Neural crest cell (in vitro differentiated cells): ENCODE measurements around the gene MACIR. TPM values are rescaled to one million over a fixed set of nuclear protein-coding genes. Genes with fewer than 3 reads are reported as not detected.
A peak's percentile ranks its signal among the peaks of the same experiment; 100 is the strongest.

Source experiments
- DNase-seq: peaks from one replicate; pipeline ENCODE4 v3.0.0; 2021; ENCODE audit warnings: low read depth, mixed read lengths, low spot score
- H3K27ac Mint-ChIP-seq: one replicate; pipeline ENCODE4 v1.8.0; 2021; ENCODE audit warnings: mild to moderate bottlenecking, mixed read lengths; ENCODE audit not compliant: unreplicated experiment
- H3K27me3 Mint-ChIP-seq: 2 replicates; pipeline ENCODE4 v1.8.0; 2021; ENCODE audit warnings: low read depth, mild to moderate bottlenecking, mixed read lengths
- H3K36me3 Mint-ChIP-seq: 2 replicates; pipeline ENCODE4 v1.8.0; 2021; ENCODE audit warnings: low read depth, mild to moderate bottlenecking, mixed read lengths
- H3K4me1 Mint-ChIP-seq: 2 replicates; pipeline ENCODE4 v1.8.0; 2021; ENCODE audit warnings: mixed read lengths
- H3K4me3 Mint-ChIP-seq: one replicate; pipeline ENCODE4 v1.8.0; 2021; ENCODE audit warnings: mild to moderate bottlenecking, mixed read lengths
- H3K9me3 Mint-ChIP-seq: 2 replicates; pipeline ENCODE4 v1.8.0; 2021; ENCODE audit warnings: mixed read lengths
- total RNA-seq: library from RNA; stranded (reverse); gene quantifications from 2 replicates; pipeline ENCODE4 v1.2.1, GENCODE V29; 2021
- TF ChIP-seq, protein P1 (sequence below): fragments of 200-600 bp; sonication (generic); conservative IDR thresholded peaks from 2 replicates; pipeline ENCODE4 v1.5.0; 2021; ENCODE audit warnings: antibody characterized with exemption, mild to moderate bottlenecking

Gene MACIR
- total RNA-seq, 1 donor from 2014 or later = 25.7 TPM

GRCh38 chr5:103258957-103259704 is 568 bp downstream of the MACIR start:
- H3K27me3 Mint-ChIP-seq = no peaks in the 10 kb centered on the region
- no peaks in the 10 kb centered on the region for H3K36me3 Mint-ChIP-seq
- peaks cover 64% of the 10 kb centered on the region for H3K4me1 Mint-ChIP-seq
- H3K27ac Mint-ChIP-seq = peak overlapping the region; percentile 96
- no peaks in the 10 kb centered on the region for H3K9me3 Mint-ChIP-seq
- DNase-seq = peak; percentile 32
- TF ChIP-seq, protein P1, sequence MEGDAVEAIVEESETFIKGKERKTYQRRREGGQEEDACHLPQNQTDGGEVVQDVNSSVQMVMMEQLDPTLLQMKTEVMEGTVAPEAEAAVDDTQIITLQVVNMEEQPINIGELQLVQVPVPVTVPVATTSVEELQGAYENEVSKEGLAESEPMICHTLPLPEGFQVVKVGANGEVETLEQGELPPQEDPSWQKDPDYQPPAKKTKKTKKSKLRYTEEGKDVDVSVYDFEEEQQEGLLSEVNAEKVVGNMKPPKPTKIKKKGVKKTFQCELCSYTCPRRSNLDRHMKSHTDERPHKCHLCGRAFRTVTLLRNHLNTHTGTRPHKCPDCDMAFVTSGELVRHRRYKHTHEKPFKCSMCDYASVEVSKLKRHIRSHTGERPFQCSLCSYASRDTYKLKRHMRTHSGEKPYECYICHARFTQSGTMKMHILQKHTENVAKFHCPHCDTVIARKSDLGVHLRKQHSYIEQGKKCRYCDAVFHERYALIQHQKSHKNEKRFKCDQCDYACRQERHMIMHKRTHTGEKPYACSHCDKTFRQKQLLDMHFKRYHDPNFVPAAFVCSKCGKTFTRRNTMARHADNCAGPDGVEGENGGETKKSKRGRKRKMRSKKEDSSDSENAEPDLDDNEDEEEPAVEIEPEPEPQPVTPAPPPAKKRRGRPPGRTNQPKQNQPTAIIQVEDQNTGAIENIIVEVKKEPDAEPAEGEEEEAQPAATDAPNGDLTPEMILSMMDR = no peak
- peak overlapping the region; percentile 95 for H3K4me3 Mint-ChIP-seq

- peak overlapping the region; percentile 95 for H3K4me3 Mint-ChIP-seq
- H3K4me1 Mint-ChIP-seq = peaks cover 66% of the 10 kb centered on the region
These were observed 1.3 kb downstream of the MACIR start for GRCh38 chr5:103259705-103260355.

DNA sequence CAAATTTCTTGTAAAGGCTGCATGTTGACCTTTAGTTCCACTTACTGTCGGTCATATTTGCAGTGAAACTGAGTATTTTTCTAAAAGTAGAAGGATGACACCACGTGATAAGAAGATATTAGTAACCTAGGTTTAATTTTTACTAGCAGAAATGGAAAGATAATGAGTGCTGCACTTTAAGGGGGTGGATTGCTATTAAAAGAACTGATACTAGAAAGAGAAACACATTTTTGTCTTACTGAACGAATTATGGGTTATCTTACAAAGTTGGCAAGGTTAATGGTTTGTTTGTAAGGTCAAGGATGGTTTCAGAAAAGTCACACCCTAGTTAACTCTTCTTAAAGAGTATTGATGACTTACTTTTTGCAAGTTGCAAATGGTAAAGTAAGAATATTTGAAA is 2.4 kb downstream of the MACIR start:
- Mint-ChIP-seq H3K27ac (no peak overlapping the region), H3K4me3 (peak overlapping the region; percentile 81), H3K9me3 (no peaks in the 10 kb centered on the region), H3K4me1 (peaks cover 67% of the 10 kb centered on the region), H3K27me3 (no peaks in the 10 kb centered on the region), H3K36me3 (no peaks in the 10 kb centered on the region)
- TF ChIP-seq, protein P1 = no peak
- DNase-seq = no peak

More at GRCh38 chr5:103259705-103260355, 1.3 kb downstream of the MACIR start:
- Mint-ChIP-seq H3K9me3 (no peaks in the 10 kb centered on the region), H3K27ac (peak overlapping the region; percentile 96), H3K27me3 (no peaks in the 10 kb centered on the region), H3K36me3 (no peaks in the 10 kb centered on the region)
- TF ChIP-seq, protein P1 = no peak
- no peak for DNase-seq

DNA sequence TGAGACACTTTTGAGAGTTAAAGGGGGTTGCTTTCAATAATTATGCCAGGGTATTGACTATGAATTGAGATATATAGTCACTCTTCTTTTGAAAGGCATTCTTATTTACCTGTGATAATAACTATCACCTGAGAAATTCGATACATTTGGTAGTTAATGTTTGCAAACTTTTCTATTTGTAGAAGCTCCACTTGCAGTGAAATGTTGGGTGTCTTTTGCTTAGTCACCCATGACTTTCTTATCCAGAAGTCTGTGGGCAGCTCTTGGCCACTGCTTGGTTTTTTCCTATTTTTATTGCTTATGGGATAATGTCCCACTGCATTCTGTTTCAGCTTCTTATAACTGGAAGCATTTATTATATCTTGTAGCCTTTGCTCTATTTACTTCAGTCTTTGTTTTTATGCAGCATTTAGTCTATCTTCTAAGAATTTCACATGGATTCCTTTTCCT is 3.9 kb downstream of the MACIR start:
- no peak overlapping the region for H3K27ac Mint-ChIP-seq
- TF ChIP-seq, protein P1 = no peak

GRCh38 chr5:103263054-103263453 is 4.5 kb downstream of the MACIR start:
- Mint-ChIP-seq H3K27ac (no peak overlapping the region), H3K4me1 (peaks cover 58% of the 10 kb centered on the region)
- no peak for DNase-seq

More for the DNA sequence above, 3.9 kb downstream of the MACIR start:
- peaks cover 4% of the 10 kb centered on the region for H3K36me3 Mint-ChIP-seq
- H3K27me3 Mint-ChIP-seq = no peaks in the 10 kb centered on the region
- peaks cover 64% of the 10 kb centered on the region for H3K4me1 Mint-ChIP-seq
- DNase-seq = no peak
- peak overlapping the region; percentile 41 for H3K4me3 Mint-ChIP-seq
- H3K9me3 Mint-ChIP-seq = no peaks in the 10 kb centered on the region

More at GRCh38 chr5:103263054-103263453, 4.5 kb downstream of the MACIR start:
- Mint-ChIP-seq H3K36me3 (peaks cover 7% of the 10 kb centered on the region), H3K4me3 (peak overlapping the region; percentile 32), H3K27me3 (no peaks in the 10 kb centered on the region), H3K9me3 (no peaks in the 10 kb centered on the region)
- TF ChIP-seq, protein P1 = no peak
